MG63 (cell line): ENCODE data around the gene CGNL1. TPM values are rescaled to one million over a fixed set of nuclear protein-coding genes. Genes with fewer than 3 reads are reported as not detected.

Experiments
- DNase-seq: peaks from one replicate; pipeline ENCODE4 v3.0.0-alpha.2; 2020
- H3K27me3 ChIP-seq: fragments of 250-450 bp; sonication (Bioruptor Pico); 2 replicates; pipeline ENCODE4 v1.5.1; 2020; ENCODE audit warnings: mild to moderate bottlenecking, moderate library complexity
- H3K36me3 ChIP-seq: fragments of 250-450 bp; sonication (Bioruptor Pico); 2 replicates; pipeline ENCODE4 v1.5.1; 2020; ENCODE audit warnings: mild to moderate bottlenecking, moderate library complexity
- H3K4me3 ChIP-seq: fragments of 250-450 bp; sonication (Bioruptor Pico); 2 replicates; pipeline ENCODE4 v1.5.1; 2020; ENCODE audit warnings: mild to moderate bottlenecking, moderate library complexity
- H3K9me3 ChIP-seq: fragments of 250-450 bp; sonication (Bioruptor Pico); 2 replicates; pipeline ENCODE4 v1.5.1; 2020; ENCODE audit warnings: mild to moderate bottlenecking, moderate library complexity
- total RNA-seq: library from RNA; depleted of rRNA; stranded (reverse); fragments of >200 nt; shearing (Covaris generic); gene quantifications from 2 replicates; pipeline ENCODE4 v1.2.3, GENCODE V29; 2014; ENCODE audit warnings: low replicate concordance

CGNL1 gene
- total RNA-seq, 1 experiment from 2014 or later = 0.03 TPM

DNA sequence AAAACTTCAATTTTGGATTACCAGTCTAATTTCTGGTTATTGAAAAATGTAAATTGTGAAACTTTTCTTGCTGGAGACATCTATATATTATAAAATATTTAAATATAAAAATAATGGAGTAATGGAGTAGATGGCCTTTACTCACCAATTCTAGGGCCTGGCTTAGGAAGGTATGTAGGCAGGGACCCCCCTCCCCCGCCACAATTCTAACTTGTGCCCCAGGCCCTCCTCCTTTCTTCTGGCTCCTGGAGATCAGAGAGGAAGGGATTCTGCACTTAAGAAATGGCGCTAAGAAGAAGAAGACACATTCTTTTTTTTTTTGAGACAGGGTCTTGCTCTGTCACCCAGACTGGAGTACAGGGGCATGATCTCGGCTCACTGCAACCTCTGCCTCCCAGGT, 49.5 kb downstream of the CGNL1 start:
- no peak for DNase-seq
- Histone ChIP-seq H3K36me3 (no peaks in the 10 kb centered on the region), H3K9me3 (no peaks in the 10 kb centered on the region), H3K4me3 (no peak overlapping the region), H3K27me3 (no peaks in the 10 kb centered on the region)

DNA sequence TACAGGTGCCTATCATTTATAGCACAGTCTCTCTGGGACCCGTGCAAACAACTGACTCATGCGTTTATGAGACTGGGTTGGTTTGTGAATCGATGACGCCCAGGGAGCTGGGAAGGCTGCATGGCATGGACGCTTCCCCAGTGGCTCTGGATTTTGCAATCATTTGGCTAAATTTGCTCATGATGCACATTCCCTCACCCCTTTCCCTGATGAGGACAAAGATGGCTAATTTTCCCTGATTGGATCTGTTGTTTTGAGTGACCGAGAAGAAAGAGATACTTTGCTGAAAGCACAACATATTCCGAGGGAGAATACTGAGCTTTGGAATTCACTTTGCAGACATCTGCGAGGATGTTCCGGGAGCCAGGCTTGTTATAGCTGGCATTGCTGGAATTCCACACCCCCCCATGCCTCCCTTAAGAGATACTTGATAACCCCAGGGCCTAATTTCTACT, 51.1 kb downstream of the CGNL1 start:
- peak; percentile 36 for DNase-seq
- Histone ChIP-seq H3K36me3 (no peaks in the 10 kb centered on the region), H3K4me3 (no peak overlapping the region), H3K27me3 (no peaks in the 10 kb centered on the region), H3K9me3 (no peaks in the 10 kb centered on the region)

DNA sequence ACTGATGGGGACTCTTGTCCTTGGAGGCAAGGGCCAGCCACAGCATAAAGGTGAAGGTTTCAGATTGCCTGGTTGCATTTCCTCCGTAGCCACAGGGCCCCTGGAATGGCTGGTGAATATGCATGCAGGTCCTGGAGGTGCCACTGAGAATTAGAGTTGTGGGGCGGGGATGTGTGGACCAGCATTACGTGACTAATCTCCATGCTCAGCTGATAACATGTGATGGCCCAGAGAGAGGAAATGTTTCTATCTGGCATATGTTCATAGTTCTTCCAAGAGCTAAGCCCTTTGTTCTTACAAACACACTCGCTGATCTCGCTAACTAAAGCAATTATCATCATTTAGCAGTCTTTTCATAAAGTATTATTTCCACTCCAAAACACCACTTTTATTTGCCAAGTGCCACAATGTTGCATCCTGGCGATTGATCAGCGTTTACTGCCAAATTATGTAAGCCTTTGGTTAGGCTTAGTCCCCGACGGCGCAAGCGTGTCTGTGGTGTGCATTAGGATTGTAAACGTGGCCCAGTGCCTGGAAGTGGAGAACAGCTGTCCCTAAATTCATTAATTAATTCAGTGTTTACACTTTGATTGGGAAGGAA, 55.9 kb downstream of the CGNL1 start:
- no peaks in the 10 kb centered on the region for H3K27me3 ChIP-seq
- no peak for DNase-seq
- no peak overlapping the region for H3K4me3 ChIP-seq
- no peaks in the 10 kb centered on the region for H3K9me3 ChIP-seq
- H3K36me3 ChIP-seq = no peaks in the 10 kb centered on the region

DNA sequence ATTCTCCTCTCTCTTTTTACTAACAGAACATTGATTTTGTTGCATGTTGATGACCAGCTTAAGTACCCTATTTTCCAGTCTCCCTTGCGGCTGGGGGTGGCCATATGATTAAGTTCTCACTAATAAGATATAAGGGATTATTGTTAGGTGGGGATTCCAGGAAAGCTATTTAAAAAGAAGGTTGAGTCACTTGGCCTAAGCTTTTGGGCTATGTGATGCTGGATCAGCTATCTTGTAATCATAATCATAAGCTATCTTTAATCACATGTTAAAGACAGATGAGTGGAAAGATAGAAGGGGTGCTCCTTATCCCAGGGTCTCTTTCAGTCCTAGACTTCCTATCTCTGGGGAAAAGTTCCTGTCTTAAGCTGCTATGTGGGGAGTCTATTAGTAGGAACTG, 59.9 kb downstream of the CGNL1 start:
- no peaks in the 10 kb centered on the region for H3K9me3 ChIP-seq
- no peak for DNase-seq
- no peaks in the 10 kb centered on the region for H3K27me3 ChIP-seq
- H3K4me3 ChIP-seq = no peak overlapping the region
- no peaks in the 10 kb centered on the region for H3K36me3 ChIP-seq

DNA sequence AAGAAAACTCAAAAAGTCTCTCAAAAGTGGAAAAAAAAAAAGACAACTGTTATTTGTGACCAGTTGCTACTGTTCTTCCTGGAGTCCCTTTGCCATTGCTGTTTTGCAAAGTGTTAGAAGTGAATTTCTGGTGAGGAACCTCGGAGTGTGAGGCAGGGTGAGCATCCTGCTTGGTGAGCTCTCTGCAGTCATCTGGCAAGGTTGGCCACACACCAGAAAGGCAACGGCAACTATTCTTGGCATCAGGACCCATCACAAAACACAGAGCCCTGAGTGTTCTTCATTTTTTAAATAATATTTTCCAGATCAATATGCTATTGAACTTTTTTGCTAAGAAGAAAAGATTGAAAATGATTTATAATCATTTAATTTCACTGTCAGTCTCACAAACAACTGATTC, 60.7 kb downstream of the CGNL1 start:
- no peak overlapping the region for H3K4me3 ChIP-seq
- no peaks in the 10 kb centered on the region for H3K9me3 ChIP-seq
- no peaks in the 10 kb centered on the region for H3K27me3 ChIP-seq
- peak; percentile 41 for DNase-seq
- H3K36me3 ChIP-seq = no peaks in the 10 kb centered on the region

DNA sequence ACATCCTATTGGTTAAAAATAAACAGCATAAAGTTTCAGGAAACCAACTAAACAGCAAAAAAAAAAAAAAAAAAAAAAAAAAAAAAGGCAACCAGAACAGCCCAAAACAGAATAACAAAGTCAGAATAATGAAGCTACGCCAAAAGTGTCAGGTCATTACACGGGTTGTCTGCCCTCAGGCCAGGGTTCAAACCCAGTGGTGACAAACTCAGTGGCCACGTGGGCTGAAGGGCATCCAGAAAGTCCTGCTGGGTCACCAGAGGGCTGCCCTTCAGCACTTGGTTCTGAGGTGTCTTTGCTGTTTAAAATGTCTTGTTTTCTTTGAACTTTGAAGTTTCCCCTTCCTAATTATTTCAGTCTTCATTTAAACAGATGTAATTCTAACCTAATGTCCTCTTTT, 61.3 kb downstream of the CGNL1 start:
- Histone ChIP-seq H3K27me3 (no peaks in the 10 kb centered on the region), H3K9me3 (no peaks in the 10 kb centered on the region), H3K36me3 (no peaks in the 10 kb centered on the region), H3K4me3 (no peak overlapping the region)
- DNase-seq = no peak

DNA sequence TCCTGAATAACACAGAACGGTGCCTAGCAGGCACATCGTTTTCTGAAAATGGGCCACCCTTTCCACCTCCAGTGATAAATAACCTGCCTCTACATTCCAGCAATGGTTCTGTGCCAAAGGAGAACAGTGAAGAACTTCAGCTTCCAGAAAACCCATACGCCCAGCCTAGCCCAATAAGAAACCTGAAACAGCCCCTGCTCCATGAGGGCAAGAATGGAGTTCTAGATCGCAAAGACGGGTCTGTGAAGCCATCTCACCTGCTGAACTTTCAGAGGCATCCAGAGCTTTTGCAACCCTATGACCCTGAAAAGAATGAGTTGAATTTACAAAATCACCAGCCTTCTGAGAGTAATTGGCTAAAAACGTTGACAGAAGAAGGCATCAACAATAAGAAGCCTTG, 61.9 kb downstream of the CGNL1 start:
- H3K36me3 ChIP-seq = no peaks in the 10 kb centered on the region
- no peak for DNase-seq
- no peak overlapping the region for H3K4me3 ChIP-seq
- no peaks in the 10 kb centered on the region for H3K27me3 ChIP-seq
- no peaks in the 10 kb centered on the region for H3K9me3 ChIP-seq

DNA sequence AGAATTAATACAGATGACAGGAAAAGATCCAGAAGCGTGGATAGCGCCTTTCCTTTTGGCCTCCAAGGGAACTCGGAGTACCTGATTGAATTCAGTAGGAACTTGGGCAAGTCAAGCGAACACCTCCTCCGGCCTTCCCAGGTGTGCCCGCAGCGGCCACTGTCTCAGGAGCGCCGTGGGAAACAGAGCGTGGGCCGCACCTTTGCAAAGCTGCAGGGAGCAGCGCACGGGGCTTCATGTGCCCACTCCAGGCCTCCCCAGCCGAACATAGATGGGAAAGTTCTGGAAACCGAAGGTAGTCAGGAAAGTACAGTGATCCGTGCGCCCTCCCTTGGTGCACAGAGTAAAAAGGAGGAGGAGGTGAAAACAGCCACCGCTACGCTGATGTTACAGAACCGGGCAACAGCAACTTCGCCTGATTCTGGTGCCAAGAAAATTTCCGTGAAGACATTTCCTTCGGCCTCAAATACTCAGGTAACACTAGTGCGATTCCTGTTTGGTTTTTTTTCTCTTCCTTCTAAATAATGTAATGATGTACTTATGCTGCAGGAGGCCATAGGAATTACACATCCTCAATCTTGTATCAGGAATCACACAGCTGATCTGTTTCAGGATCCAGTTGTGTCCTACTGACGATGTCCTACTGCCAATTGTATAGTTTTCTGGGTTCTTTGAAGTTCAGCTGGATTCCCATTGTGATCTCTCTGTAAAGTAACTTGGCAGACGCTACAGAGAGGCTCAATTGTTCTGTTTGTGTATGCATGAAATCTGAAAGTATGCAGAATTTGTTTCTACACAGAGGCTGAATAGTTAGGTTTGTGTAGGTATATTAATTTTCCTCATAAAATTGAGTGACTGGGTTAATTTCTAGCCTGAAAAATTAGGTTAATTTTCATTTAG, 63.1 kb downstream of the CGNL1 start:
- DNase-seq = no peak
- no peaks in the 10 kb centered on the region for H3K27me3 ChIP-seq
- H3K36me3 ChIP-seq = no peaks in the 10 kb centered on the region
- H3K4me3 ChIP-seq = no peak overlapping the region
- no peaks in the 10 kb centered on the region for H3K9me3 ChIP-seq

DNA sequence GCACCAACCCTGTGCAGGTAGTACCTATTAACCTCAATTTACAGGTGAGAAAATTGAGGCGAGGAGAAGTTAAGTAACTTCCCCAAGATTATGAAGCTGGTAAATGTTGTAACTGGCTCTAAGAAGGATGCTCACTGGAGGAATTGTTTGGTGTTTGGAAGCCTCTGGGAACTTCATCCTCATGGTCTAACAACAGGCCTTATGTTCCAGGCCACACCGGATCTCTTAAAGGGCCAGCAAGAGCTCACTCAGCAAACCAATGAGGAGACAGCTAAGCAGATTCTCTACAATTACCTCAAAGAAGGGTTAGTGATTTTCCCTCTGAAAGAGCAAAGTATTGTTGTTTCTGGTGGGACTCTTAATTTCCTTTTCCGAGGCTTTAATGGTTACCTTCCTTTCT, 63.9 kb downstream of the CGNL1 start:
- no peaks in the 10 kb centered on the region for H3K9me3 ChIP-seq
- no peak overlapping the region for H3K4me3 ChIP-seq
- no peaks in the 10 kb centered on the region for H3K27me3 ChIP-seq
- DNase-seq = no peak
- H3K36me3 ChIP-seq = no peaks in the 10 kb centered on the region

DNA sequence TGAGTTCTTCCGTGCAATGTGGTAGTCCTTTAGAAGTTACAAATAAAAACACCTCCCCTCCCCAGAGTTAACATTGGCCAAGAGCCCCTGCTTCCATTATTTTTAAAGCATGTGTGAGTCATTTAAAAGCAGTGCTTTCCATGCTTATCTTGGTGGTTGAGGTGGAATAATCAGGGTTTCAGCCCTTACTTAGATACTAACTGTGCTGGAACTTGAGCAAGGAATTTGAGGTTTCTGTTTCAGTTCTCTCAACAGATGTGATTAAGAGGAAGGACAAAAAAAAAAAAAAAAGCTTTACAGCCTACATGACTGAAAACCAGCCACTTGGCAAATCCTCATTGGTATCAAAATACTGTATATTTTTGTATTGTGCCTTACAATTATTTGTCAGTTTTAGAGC, 64.5 kb downstream of the CGNL1 start:
- no peak for DNase-seq
- H3K4me3 ChIP-seq = no peak overlapping the region
- H3K9me3 ChIP-seq = no peaks in the 10 kb centered on the region
- no peaks in the 10 kb centered on the region for H3K27me3 ChIP-seq
- no peaks in the 10 kb centered on the region for H3K36me3 ChIP-seq

DNA sequence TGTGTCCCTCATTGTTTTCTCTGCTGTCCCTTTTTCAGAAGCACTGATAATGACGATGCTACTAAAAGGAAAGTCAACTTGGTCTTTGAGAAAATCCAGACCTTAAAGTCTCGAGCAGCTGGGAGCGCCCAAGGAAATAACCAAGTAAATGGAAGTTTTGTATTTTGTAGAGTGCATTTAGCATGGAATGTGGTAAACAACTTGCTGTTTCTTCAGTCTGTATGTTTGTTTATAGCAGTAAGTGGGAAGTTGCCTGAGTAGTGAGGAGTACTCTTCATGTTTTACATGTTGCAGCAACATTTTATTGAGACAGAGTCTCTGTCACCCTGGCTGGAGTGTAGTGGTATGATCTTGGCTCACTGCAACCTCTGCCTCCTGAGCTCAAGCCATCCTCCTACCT, 66.0 kb downstream of the CGNL1 start:
- Histone ChIP-seq H3K4me3 (no peak overlapping the region), H3K27me3 (no peaks in the 10 kb centered on the region), H3K9me3 (no peaks in the 10 kb centered on the region), H3K36me3 (no peaks in the 10 kb centered on the region)
- no peak for DNase-seq

DNA sequence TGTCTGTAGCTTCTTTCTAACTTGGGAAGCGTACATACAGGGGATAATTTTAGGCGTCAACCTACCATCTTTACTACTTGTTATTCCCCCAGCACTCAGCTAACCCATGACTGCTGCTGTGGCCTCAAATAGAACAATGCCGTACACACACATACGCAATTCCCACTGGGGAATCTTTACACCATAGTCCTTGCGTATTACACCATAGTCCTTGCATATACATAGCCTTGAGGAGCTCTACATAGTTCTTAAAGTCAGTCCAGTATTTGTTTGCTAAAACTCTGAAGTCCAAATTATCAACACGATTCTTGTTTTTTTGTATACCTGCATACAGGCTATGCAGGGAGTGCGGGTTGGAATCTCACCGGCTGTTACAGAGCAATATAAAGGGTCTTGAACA, 67.2 kb downstream of the CGNL1 start:
- Histone ChIP-seq H3K27me3 (no peaks in the 10 kb centered on the region), H3K9me3 (no peaks in the 10 kb centered on the region), H3K36me3 (no peaks in the 10 kb centered on the region), H3K4me3 (no peak overlapping the region)
- DNase-seq = no peak

DNA sequence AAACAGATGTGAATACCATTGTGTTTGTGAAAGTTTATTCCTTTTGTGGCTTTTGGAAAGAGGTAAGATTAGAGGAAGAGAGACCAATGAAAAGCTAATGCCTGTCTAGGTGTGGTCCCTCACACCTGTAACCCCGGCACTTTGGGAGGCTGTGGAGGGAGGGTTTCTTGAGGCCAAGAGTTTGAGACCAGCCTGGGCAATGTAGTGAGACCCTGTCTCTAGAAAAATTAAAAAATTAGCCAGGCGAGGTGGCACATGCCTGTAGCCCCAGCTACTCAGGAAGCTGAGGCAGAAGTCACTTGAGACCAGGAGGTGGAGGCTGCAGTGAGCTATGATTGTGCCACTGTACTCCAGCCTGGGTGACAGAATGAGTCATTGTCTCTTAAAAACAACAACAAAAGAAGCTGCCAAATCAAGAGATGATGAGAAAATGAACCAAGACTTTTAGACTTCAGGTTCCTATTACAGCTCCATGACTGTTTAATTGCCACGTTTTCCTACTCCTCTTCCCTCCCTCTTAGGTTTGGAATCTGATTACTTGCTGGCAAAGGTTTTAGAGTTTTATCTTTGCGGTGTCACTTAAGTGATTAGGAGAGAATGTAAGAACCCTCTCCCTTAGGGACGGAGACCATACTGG, 68.7 kb downstream of the CGNL1 start:
- H3K36me3 ChIP-seq = no peaks in the 10 kb centered on the region
- no peak overlapping the region for H3K4me3 ChIP-seq
- no peak for DNase-seq
- no peaks in the 10 kb centered on the region for H3K9me3 ChIP-seq
- H3K27me3 ChIP-seq = no peaks in the 10 kb centered on the region

DNA sequence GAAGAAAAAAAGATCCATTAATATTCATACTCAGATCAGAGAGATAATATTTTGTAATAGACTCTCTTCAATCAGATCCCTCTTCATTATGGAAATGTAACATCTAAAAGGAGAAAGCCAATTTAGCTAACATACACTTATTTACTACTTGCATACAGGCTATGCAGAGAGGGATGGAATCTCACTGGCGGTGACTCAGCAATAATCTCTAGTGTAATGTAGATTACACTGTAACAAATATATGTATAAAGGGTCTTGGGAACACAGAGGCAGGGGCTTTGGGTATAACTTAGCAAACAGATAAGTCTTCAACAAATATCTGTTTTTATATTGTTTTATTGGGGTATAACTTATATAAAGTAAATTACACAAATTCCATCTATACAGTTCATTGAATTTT, 69.6 kb downstream of the CGNL1 start:
- DNase-seq = no peak
- H3K36me3 ChIP-seq = no peaks in the 10 kb centered on the region
- no peaks in the 10 kb centered on the region for H3K27me3 ChIP-seq
- no peak overlapping the region for H3K4me3 ChIP-seq
- no peaks in the 10 kb centered on the region for H3K9me3 ChIP-seq

DNA sequence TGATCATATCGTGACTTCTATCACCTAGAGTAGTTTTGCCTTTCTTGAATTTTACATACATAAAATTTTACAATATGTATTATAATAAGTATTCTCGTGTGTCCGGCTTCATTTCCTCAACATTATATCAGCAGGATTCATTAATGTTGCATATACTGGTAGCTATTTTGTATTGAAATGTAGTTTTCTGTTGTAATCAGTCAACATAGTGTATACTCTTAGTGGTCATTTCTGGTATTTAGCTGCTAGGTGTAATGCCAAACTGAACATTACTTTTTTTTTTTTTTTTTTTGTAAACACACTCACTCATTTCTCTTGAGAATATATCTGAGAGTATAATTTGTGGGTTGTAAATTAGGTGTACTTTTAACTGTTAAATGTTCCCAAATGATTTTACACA, 70.1 kb downstream of the CGNL1 start:
- no peak for DNase-seq
- Histone ChIP-seq H3K36me3 (no peaks in the 10 kb centered on the region), H3K27me3 (no peaks in the 10 kb centered on the region), H3K4me3 (no peak overlapping the region), H3K9me3 (no peaks in the 10 kb centered on the region)

DNA sequence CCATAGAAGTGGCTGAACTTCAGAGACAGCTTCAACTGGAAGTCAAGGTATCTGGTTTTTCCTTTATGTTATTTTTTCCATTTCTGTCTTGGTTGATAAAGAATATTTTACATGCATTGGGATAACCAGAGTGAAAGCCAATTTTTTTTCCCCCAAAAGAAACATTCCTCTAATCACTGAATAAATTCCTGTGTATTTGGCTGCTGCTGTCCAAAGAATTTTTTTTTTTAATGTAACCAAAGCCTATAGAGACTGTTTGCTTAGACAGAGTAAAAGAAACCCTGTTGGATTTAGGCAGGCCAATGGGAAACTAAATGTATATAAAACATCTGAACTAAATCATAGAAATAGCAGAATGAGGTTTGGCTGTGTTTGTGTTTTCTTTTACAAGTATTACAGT, 75.2 kb downstream of the CGNL1 start:
- Histone ChIP-seq H3K36me3 (no peaks in the 10 kb centered on the region), H3K9me3 (no peaks in the 10 kb centered on the region), H3K4me3 (no peak overlapping the region), H3K27me3 (no peaks in the 10 kb centered on the region)
- no peak for DNase-seq

DNA sequence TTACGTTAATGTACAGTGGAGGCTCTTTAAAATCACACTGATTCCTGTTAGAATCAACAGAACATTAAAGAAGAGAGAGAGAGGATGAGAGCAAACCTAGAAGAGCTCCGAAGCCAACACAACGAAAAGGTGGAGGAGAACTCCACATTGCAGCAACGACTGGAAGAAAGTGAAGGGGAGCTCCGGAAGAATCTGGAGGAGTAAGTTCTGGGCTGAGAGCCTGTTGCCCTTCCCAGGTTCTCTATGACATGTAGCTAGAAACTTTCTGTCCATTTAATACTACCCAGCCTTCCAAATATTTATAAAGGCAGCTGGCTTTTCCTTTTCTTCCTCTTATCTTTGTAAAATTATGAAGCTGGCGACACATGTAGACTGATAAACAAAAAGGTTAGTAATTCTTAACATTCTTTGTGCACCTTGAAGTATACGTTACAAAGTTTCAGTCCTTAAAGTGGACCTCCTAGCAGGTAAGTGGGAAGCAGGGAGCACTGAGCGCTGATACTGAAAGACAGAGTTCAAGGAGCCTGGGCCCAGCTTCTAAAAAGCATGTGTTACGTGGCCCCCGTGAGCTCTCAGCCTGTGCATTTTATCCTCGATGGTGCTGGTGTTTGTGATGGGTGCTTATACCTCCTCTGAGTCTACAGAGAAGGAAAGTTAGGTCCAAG, 75.9 kb downstream of the CGNL1 start:
- no peaks in the 10 kb centered on the region for H3K36me3 ChIP-seq
- H3K27me3 ChIP-seq = no peaks in the 10 kb centered on the region

More for the DNA sequence above, 75.9 kb downstream of the CGNL1 start:
- Histone ChIP-seq H3K9me3 (no peaks in the 10 kb centered on the region), H3K4me3 (no peak overlapping the region)
- DNase-seq = no peak
